NCI-H510A treated with DMSO at 0.1 percent for 48 hours (cell line): Measurements from ENCODE around the gene ANKRD29.
A peak's percentile ranks its signal among the peaks of the same experiment; 100 is the strongest.
"Not testable (repeated sequence)": the region's sequence is repeated elsewhere in the genome, so short reads cannot be mapped to it uniquely, and the experiment has no call there.

ENCODE experiments used
- DNase-seq: peaks from one replicate; lab custom pipeline; 2025; lab: John Stamatoyannopoulos, UW

The ANKRD29 gene

GRCh38 chr18:23616258-23616657 lies 46.5 kb downstream of the ANKRD29 start:
- no peak for DNase-seq

- no peak for DNase-seq
These were observed 47.8 kb downstream of the ANKRD29 start for GRCh38 chr18:23614891-23615290.

- DNase-seq: no peak
These were observed 48.3 kb downstream of the ANKRD29 start for GRCh38 chr18:23614413-23614812.

- DNase-seq: not testable (repeated sequence)
These were observed 49.6 kb downstream of the ANKRD29 start for GRCh38 chr18:23613091-23613475.

- no peak for DNase-seq
These were observed 50.1 kb downstream of the ANKRD29 start for GRCh38 chr18:23612434-23613090.

GRCh38 chr18:23609390-23610023 lies 53.2 kb downstream of the ANKRD29 start:
- DNase-seq: no peak

- no peak for DNase-seq
These were observed 54.5 kb downstream of the ANKRD29 start for GRCh38 chr18:23608211-23608610.

GRCh38 chr18:23605941-23606340 lies 56.8 kb downstream of the ANKRD29 start:
- no peak for DNase-seq

GRCh38 chr18:23599809-23600208 lies 62.9 kb downstream of the ANKRD29 start:
- no peak for DNase-seq

GRCh38 chr18:23596183-23596582 lies 66.5 kb downstream of the ANKRD29 start:
- DNase-seq: no peak

GRCh38 chr18:23595591-23595990 lies 67.1 kb downstream of the ANKRD29 start:
- DNase-seq: no peak

GRCh38 chr18:23593720-23594119 lies 69.0 kb downstream of the ANKRD29 start:
- DNase-seq: no peak

GRCh38 chr18:23592911-23593310 lies 69.8 kb downstream of the ANKRD29 start:
- DNase-seq: no peak

- DNase-seq: no peak
These were observed 71.7 kb downstream of the ANKRD29 start for GRCh38 chr18:23591011-23591410.

GRCh38 chr18:23588836-23589560 lies 73.7 kb downstream of the ANKRD29 start:
- no peak for DNase-seq

GRCh38 chr18:23587220-23587642 lies 75.5 kb downstream of the ANKRD29 start:
- DNase-seq: no peak

GRCh38 chr18:23586249-23587196 lies 76.2 kb downstream of the ANKRD29 start, which contains the start of gene NPC1:
Gene NPC1, minus strand, starts transcription at chr18:23586506. Its CDS starts 163 bp downstream, at chr18:23586343.
- peak; percentile 62 for DNase-seq

- DNase-seq: no peak
These were observed 76.8 kb downstream of the ANKRD29 start for GRCh38 chr18:23585897-23586248.

GRCh38 chr18:23585007-23585871 lies 77.5 kb downstream of the ANKRD29 start:
- no peak for DNase-seq

GRCh38 chr18:23584019-23584983 lies 78.4 kb downstream of the ANKRD29 start:
- DNase-seq: no peak
